ENCODE data around the gene TBL1X.

GRCh38 chrX:9659571-9660195 lies 194.8 kb downstream of the TBL1X start:
- TF ChIP-seq CTCF (IDR thresholded peaks at IDR 0.05; ENCODE audit: low read depth, low read length) (no peak), EZH2phosphoT487 (IDR thresholded peaks at IDR 0.05; ENCODE audit: low read depth) (no peak)
